ENCODE measurements around the gene RNU6-1. TPM values are rescaled to one million over a fixed set of nuclear protein-coding genes. Genes with fewer than 3 reads are reported as not detected.

Gene RNU6-1
- total RNA-seq, 1 experiment from 2014 or later, result not detected

- Histone ChIP-seq H3K9me2 (ENCODE audit: insufficient read depth) (no peaks in the 10 kb centered on the region), H3K9ac (ENCODE audit: low read length) (no peak overlapping the region), H3K4me2 (ENCODE audit: low read length) (no peak overlapping the region), H3K27me3 (ENCODE audit: insufficient read depth, low read length) (no peaks in the 10 kb centered on the region), H3K9me3 (ENCODE audit: control insufficient read depth in 1 of 2, insufficient read depth in 1 of 2, low read depth in 1 of 2, low read length in 2 of 2) (no peaks in the 10 kb centered on the region), H2AFZ (ENCODE audit: low read depth, low read length, poor library complexity, severe bottlenecking) (no peak overlapping the region), H3K4me3 (replicated peaks in 1 of 2; ENCODE audit: low read depth in 1 of 2, low read length in 2 of 2) (no peak overlapping the region), H4K20me1 (ENCODE audit: insufficient read depth) (no peaks in the 10 kb centered on the region), H3K79me2 (ENCODE audit: insufficient read depth, low read length) (no peaks in the 10 kb centered on the region), H3K27ac (ENCODE audit: low read depth, low read length) (no peak overlapping the region), H3K4me1 (ENCODE audit: control insufficient read depth in 1 of 2, insufficient read depth in 2 of 2, low read length in 2 of 2) (no peaks in the 10 kb centered on the region), H3K36me3 (ENCODE audit: control insufficient read depth in 1 of 2, insufficient read depth in 2 of 2, low read length in 2 of 2) (no peaks in the 10 kb centered on the region)
- ATAC-seq (no peak), DNase-seq (ENCODE audit: low read depth, low spot score) (no peak)
- ChIA-PET POLR2A (no interaction called here), CTCF (no interaction called here), RAD21 (ENCODE audit: low non-redundant PET in 1 of 2, low total read pairs in 2 of 2, uncharacterized antibody in 2 of 2, unreplicated experiment in 2 of 2) (no interaction called here)
- BruUV-seq (replicated peaks), result no TSS peak
- no peak for TF ChIP-seq TCF7L2 (IDR thresholded peaks at IDR 0.05; ENCODE audit: borderline replicate concordance, extremely low read depth, insufficient read depth, insufficient read length)
- no peak for TF ChIP-seq ELF1 (IDR thresholded peaks at IDR 0.05; ENCODE audit: borderline replicate concordance, low read depth)
- TF ChIP-seq SP1 (IDR thresholded peaks at IDR 0.05; ENCODE audit: low read depth), result no peak
- intact Hi-C loops (cut with micrococcal nuclease), result no loop called here
Measured at GRCh38 chr15:67809441-67809840, 30.4 kb downstream of the RNU6-1 start.

DNA sequence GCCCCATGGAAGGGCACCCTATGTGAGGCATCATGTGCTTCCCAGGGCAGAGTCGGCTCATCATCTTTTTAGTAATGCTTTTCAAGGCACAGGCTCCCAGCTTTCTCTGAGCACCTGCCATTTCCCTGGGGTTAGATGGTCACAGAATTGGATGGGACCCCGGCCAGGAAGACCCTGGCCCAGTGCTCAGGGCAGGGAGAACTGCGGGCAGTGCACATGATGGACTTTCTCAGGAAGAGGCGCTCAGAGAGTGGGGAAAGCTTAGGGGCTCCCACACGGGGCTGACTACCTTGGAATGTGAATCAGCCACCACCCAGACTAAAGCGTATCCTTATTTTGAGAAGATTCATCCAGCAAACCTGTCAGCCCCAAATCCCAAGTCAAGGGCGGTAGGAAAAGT is 31.0 kb downstream of the RNU6-1 start:
- CTCF ChIA-PET, result no interaction called here

More for the DNA sequence above, 31.0 kb downstream of the RNU6-1 start:
- Histone ChIP-seq H3K27ac (ENCODE audit: low read depth, low read length) (no peak overlapping the region), H3K4me3 (replicated peaks in 1 of 2; ENCODE audit: low read depth in 1 of 2, low read length in 2 of 2) (no peak overlapping the region), H3K36me3 (ENCODE audit: control insufficient read depth in 1 of 2, insufficient read depth in 2 of 2, low read length in 2 of 2) (no peaks in the 10 kb centered on the region), H3K9ac (ENCODE audit: low read length) (no peak overlapping the region), H3K27me3 (ENCODE audit: insufficient read depth, low read length) (no peaks in the 10 kb centered on the region), H3K79me2 (ENCODE audit: insufficient read depth, low read length) (no peaks in the 10 kb centered on the region), H3K4me1 (ENCODE audit: control insufficient read depth in 1 of 2, insufficient read depth in 2 of 2, low read length in 2 of 2) (no peaks in the 10 kb centered on the region), H3K9me3 (ENCODE audit: control insufficient read depth in 1 of 2, insufficient read depth in 1 of 2, low read depth in 1 of 2, low read length in 2 of 2) (no peaks in the 10 kb centered on the region), H3K9me2 (ENCODE audit: insufficient read depth) (no peaks in the 10 kb centered on the region), H2AFZ (ENCODE audit: low read depth, low read length, poor library complexity, severe bottlenecking) (no peak overlapping the region), H3K4me2 (ENCODE audit: low read length) (no peak overlapping the region), H4K20me1 (ENCODE audit: insufficient read depth) (no peaks in the 10 kb centered on the region)
- ChIA-PET RAD21 (ENCODE audit: low non-redundant PET in 1 of 2, low total read pairs in 2 of 2, uncharacterized antibody in 2 of 2, unreplicated experiment in 2 of 2) (no interaction called here), POLR2A (no interaction called here)
- no peak for DNase-seq (ENCODE audit: low read depth, low spot score)
- intact Hi-C loops (cut with micrococcal nuclease), result no loop called here
- no peak for TF ChIP-seq SIN3A (IDR thresholded peaks at IDR 0.05; ENCODE audit: low read depth)
- no peak for TF ChIP-seq SRF (IDR thresholded peaks at IDR 0.05; ENCODE audit: low read depth)
- no peak for TF ChIP-seq ZBTB33 (IDR thresholded peaks at IDR 0.05; ENCODE audit: extremely low read depth, insufficient replicate concordance, low read length)
- no peak for TF ChIP-seq EZH2phosphoT487 (IDR thresholded peaks at IDR 0.05; ENCODE audit: borderline replicate concordance)
- no peak for TF ChIP-seq POLR2AphosphoS5 (IDR thresholded peaks at IDR 0.05; ENCODE audit: low read depth, low read length)
- TF ChIP-seq, protein P1, sequence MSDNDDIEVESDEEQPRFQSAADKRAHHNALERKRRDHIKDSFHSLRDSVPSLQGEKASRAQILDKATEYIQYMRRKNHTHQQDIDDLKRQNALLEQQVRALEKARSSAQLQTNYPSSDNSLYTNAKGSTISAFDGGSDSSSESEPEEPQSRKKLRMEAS (IDR thresholded peaks at IDR 0.05), result no peak
- TF ChIP-seq CEBPB (IDR thresholded peaks at IDR 0.05; ENCODE audit: low read depth), result no peak
- TF ChIP-seq, protein P2, sequence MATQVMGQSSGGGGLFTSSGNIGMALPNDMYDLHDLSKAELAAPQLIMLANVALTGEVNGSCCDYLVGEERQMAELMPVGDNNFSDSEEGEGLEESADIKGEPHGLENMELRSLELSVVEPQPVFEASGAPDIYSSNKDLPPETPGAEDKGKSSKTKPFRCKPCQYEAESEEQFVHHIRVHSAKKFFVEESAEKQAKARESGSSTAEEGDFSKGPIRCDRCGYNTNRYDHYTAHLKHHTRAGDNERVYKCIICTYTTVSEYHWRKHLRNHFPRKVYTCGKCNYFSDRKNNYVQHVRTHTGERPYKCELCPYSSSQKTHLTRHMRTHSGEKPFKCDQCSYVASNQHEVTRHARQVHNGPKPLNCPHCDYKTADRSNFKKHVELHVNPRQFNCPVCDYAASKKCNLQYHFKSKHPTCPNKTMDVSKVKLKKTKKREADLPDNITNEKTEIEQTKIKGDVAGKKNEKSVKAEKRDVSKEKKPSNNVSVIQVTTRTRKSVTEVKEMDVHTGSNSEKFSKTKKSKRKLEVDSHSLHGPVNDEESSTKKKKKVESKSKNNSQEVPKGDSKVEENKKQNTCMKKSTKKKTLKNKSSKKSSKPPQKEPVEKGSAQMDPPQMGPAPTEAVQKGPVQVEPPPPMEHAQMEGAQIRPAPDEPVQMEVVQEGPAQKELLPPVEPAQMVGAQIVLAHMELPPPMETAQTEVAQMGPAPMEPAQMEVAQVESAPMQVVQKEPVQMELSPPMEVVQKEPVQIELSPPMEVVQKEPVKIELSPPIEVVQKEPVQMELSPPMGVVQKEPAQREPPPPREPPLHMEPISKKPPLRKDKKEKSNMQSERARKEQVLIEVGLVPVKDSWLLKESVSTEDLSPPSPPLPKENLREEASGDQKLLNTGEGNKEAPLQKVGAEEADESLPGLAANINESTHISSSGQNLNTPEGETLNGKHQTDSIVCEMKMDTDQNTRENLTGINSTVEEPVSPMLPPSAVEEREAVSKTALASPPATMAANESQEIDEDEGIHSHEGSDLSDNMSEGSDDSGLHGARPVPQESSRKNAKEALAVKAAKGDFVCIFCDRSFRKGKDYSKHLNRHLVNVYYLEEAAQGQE (IDR thresholded peaks at IDR 0.05; ENCODE audit: low read depth), result no peak
- no peak for TF ChIP-seq FOSL1 (IDR thresholded peaks at IDR 0.05; ENCODE audit: low read depth)
- TF ChIP-seq EGR1 (IDR thresholded peaks at IDR 0.05; ENCODE audit: low read depth), result no peak
- no peak for TF ChIP-seq YY1 (IDR thresholded peaks at IDR 0.05; ENCODE audit: extremely low read depth, insufficient replicate concordance, low read depth, low read length)
- no TSS peak for BruUV-seq (replicated peaks)
- ATAC-seq, result no peak

Data from HCT116 (cell line).